Measurements from ENCODE around the gene DEFB113.
"Not testable (repeated sequence)": the region's sequence is repeated elsewhere in the genome, so short reads cannot be mapped to it uniquely, and the experiment has no call there.

The DEFB113 gene

GRCh38 chr6:49969605-49970004, at the start of gene DEFB113:
DEFB113 (minus strand) TSS chr6:49969625; CDS start chr6:49969625, 0 bp downstream.
- DNase-seq, result no peak

GRCh38 chr6:50007819-50008218, 38.4 kb upstream of the DEFB113 start:
- no peak for DNase-seq

GRCh38 chr6:50003139-50003538, 33.7 kb upstream of the DEFB113 start:
- DNase-seq, result no peak

GRCh38 chr6:49995278-49995677, 25.9 kb upstream of the DEFB113 start:
- DNase-seq, result no peak

GRCh38 chr6:49988900-49989299, 19.5 kb upstream of the DEFB113 start:
- DNase-seq, result no peak

- no peak for DNase-seq
Observed at GRCh38 chr6:49987749-49988148, 18.3 kb upstream of the DEFB113 start.

GRCh38 chr6:49986551-49986950, 17.1 kb upstream of the DEFB113 start:
- DNase-seq, result no peak

- no peak for DNase-seq
Observed at GRCh38 chr6:49982046-49982445, 12.6 kb upstream of the DEFB113 start.

GRCh38 chr6:49980898-49981297, 11.5 kb upstream of the DEFB113 start:
- DNase-seq, result no peak

GRCh38 chr6:49979584-49979983, 10.2 kb upstream of the DEFB113 start:
- DNase-seq, result no peak

GRCh38 chr6:49978332-49979226, 9.2 kb upstream of the DEFB113 start:
- no peak for DNase-seq

- no peak for DNase-seq
Observed at GRCh38 chr6:49966823-49967222, 2.6 kb downstream of the DEFB113 start.

- DNase-seq, result no peak
Observed at GRCh38 chr6:49966334-49966733, 3.1 kb downstream of the DEFB113 start.

- no peak for DNase-seq
Observed at GRCh38 chr6:49964064-49964463, 5.4 kb downstream of the DEFB113 start, which contains the start of gene DEFB114. DEFB114 (minus strand) TSS chr6:49964164; CDS start chr6:49964105, 59 bp downstream.

GRCh38 chr6:49958180-49958579, 11.2 kb downstream of the DEFB113 start:
- DNase-seq, result no peak

GRCh38 chr6:49955847-49956246, 13.6 kb downstream of the DEFB113 start:
- DNase-seq, result no peak

- DNase-seq, result no peak
Observed at GRCh38 chr6:49951926-49952325, 17.5 kb downstream of the DEFB113 start.

GRCh38 chr6:49950415-49950751, 19.0 kb downstream of the DEFB113 start:
- DNase-seq, result no peak

GRCh38 chr6:49949062-49949461, 20.4 kb downstream of the DEFB113 start:
- no peak for DNase-seq

- DNase-seq, result no peak
Observed at GRCh38 chr6:49946835-49947234, 22.6 kb downstream of the DEFB113 start.

- not testable (repeated sequence) for DNase-seq
Observed at GRCh38 chr6:49944068-49944467, 25.4 kb downstream of the DEFB113 start.

- no peak for DNase-seq
Observed at GRCh38 chr6:49939993-49940498, 29.4 kb downstream of the DEFB113 start.

- no peak for DNase-seq
Observed at GRCh38 chr6:49937811-49938210, 31.6 kb downstream of the DEFB113 start.

- DNase-seq, result no peak
Observed at GRCh38 chr6:49937017-49937416, 32.4 kb downstream of the DEFB113 start.

- DNase-seq, result no peak
Observed at GRCh38 chr6:49935387-49935786, 34.0 kb downstream of the DEFB113 start.

Measured in NCI-H1048 (cell line).